NT2/D1 (cell line): ENCODE measurements around the gene VIM.

Source experiments
- DNase-seq: peaks from one replicate; pipeline ENCODE4 v3.0.0-alpha.2; 2011; ENCODE audit warnings: low read depth, low spot score
- H3K27me3 ChIP-seq: 2 replicates; pipeline ENCODE4 v1.6.0; 2011; ENCODE audit warnings: mild to moderate bottlenecking; ENCODE audit not compliant: insufficient read length, insufficient read depth
- H3K36me3 ChIP-seq: 2 replicates; pipeline ENCODE4 v1.6.1; 2011; ENCODE audit warnings: mild to moderate bottlenecking, low read length, mixed read lengths; ENCODE audit not compliant: insufficient read depth, insufficient read length
- H3K4me1 ChIP-seq: 2 replicates; pipeline ENCODE4 v1.5.1; 2011; ENCODE audit not compliant: insufficient read depth, insufficient read length
- H3K4me3 ChIP-seq: 2 replicates; pipeline ENCODE4 v1.5.1; 2011; ENCODE audit warnings: low read depth; ENCODE audit not compliant: insufficient read length
- H3K9ac ChIP-seq: 2 replicates; pipeline ENCODE4 v1.6.0; 2011; ENCODE audit warnings: low read depth; ENCODE audit not compliant: insufficient read length
- H3K9me3 ChIP-seq: 2 replicates; pipeline ENCODE4 v1.5.1; 2011; ENCODE audit warnings: mild to moderate bottlenecking, low read length; ENCODE audit not compliant: insufficient read depth
- SUZ12 ChIP-seq: IDR thresholded peaks from 2 replicates; pipeline ENCODE4 v1.6.1; 2011; ENCODE audit not compliant: insufficient read length, insufficient read depth; ENCODE audit errors: extremely low read depth
- YY1 ChIP-seq: IDR thresholded peaks from 2 replicates; pipeline ENCODE4 v1.6.1; 2011; ENCODE audit not compliant: insufficient read length, insufficient read depth
- ZNF274 ChIP-seq: IDR thresholded peaks from 2 replicates; pipeline ENCODE4 v1.6.1; 2011; ENCODE audit warnings: mild to moderate bottlenecking, low read depth, low read length

Gene VIM

DNA sequence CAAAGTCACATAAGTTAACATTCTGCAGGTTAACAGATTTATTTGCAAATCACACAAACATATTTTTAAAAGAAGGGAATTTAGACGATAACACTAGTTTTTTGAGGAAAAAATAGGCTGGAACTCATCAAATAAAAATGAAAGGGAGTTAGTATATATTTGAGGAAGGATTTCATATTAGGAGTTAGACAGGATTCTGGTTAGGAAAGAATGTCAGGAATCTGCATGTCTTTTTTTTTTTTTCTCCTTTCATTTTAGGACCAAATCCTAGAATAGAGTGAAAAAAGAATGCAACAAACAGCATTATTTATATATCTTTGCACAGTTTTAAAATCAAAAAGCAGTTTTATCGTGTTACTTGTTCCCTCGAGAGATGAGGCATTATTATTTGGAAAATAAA, 17.7 kb upstream of the VIM start:
- TF ChIP-seq YY1 (no peak), SUZ12 (no peak), ZNF274 (no peak)
- no peaks in the 10 kb centered on the region for H3K4me1 ChIP-seq
- H3K4me3 ChIP-seq: no peak overlapping the region
- no peaks in the 10 kb centered on the region for H3K36me3 ChIP-seq
- no peaks in the 10 kb centered on the region for H3K27me3 ChIP-seq
- H3K9ac ChIP-seq: no peak overlapping the region
- DNase-seq: no peak
- no peaks in the 10 kb centered on the region for H3K9me3 ChIP-seq

DNA sequence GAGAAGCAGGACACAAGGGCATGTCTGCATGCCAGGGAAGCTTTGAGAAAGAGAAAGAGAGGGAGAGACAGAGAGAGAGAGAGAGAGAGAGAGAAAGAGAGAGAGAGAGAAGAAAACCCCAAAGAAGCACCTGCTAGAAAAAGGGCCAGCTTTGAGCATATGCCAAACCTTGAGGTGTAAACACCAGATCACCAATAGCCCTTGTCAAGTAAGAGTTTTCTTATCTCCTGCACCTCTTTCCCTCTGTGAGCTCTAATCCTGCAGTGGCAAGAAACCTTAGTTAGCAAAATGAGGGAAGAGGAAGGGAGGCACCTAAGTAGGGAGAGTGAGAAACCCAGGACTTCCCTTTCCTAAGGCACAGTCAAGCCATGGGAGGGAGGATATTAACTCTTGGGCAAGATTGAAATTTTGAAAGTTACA, 15.2 kb upstream of the VIM start:
- no peaks in the 10 kb centered on the region for H3K4me1 ChIP-seq
- no peak overlapping the region for H3K9ac ChIP-seq
- no peak for DNase-seq
- no peak for TF ChIP-seq ZNF274
- no peak for TF ChIP-seq YY1
- TF ChIP-seq SUZ12: no peak
- H3K36me3 ChIP-seq: no peaks in the 10 kb centered on the region
- no peaks in the 10 kb centered on the region for H3K27me3 ChIP-seq
- no peaks in the 10 kb centered on the region for H3K9me3 ChIP-seq
- H3K4me3 ChIP-seq: no peak overlapping the region

DNA sequence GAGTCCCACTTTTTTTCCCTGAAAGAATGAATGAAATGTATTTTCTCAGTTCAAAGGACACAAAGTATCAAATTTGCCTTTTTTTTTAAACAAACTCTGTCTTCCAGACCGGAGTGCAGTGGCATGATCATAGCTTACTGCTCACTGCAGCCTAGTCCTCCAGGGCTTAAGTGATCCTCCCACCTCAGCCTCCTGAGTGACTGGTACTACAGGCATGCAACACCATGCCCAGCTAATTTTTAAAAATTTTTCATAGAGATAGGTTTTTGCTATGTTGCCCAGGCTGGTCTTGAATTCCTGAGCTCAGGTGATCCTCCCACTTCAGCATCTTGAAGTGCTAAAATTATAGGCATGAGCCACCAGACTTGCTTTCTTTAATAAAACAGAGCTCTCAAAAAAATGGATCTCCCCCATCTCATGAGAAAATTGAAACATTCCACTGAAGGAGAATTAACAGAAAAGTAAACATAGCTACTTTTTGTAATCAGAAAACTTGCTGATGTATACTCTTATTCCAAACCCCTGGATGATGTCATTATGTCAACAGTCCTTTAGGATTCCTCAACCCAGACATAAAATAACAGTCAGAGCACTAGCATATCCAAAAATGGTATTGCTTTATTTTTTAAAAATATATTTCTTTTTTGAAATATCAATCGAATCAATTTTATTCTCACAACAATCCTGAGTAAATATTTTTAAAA, 14.2 kb upstream of the VIM start:
- H3K9me3 ChIP-seq: no peaks in the 10 kb centered on the region
- no peak overlapping the region for H3K4me3 ChIP-seq
- H3K36me3 ChIP-seq: no peaks in the 10 kb centered on the region
- TF ChIP-seq SUZ12 (no peak), YY1 (no peak), ZNF274 (no peak)
- H3K27me3 ChIP-seq: no peaks in the 10 kb centered on the region
- H3K4me1 ChIP-seq: no peaks in the 10 kb centered on the region
- DNase-seq: no peak
- H3K9ac ChIP-seq: no peak overlapping the region

DNA sequence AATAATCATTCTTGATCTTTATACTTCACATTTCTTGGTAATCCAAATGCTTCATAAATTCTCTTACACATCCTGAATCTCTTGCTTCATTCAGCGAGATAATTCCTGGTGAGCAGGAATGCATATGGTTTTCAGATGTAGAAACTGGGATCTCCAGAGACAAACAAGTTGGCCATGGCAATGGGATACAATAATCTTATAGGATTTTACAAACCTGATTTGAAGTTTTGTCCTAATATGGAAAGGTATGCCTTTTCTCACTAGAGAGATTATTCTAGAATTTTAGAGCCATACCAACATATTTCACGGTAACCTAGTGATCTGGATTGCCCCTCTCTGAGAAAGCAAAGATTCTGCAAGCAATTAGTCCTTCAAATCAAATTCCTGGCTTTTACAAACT, 13.5 kb upstream of the VIM start:
- Histone ChIP-seq H3K9ac (no peak overlapping the region), H3K4me1 (no peaks in the 10 kb centered on the region), H3K27me3 (no peaks in the 10 kb centered on the region), H3K9me3 (no peaks in the 10 kb centered on the region), H3K36me3 (no peaks in the 10 kb centered on the region), H3K4me3 (no peak overlapping the region)
- TF ChIP-seq ZNF274 (no peak), SUZ12 (no peak), YY1 (no peak)
- no peak for DNase-seq

DNA sequence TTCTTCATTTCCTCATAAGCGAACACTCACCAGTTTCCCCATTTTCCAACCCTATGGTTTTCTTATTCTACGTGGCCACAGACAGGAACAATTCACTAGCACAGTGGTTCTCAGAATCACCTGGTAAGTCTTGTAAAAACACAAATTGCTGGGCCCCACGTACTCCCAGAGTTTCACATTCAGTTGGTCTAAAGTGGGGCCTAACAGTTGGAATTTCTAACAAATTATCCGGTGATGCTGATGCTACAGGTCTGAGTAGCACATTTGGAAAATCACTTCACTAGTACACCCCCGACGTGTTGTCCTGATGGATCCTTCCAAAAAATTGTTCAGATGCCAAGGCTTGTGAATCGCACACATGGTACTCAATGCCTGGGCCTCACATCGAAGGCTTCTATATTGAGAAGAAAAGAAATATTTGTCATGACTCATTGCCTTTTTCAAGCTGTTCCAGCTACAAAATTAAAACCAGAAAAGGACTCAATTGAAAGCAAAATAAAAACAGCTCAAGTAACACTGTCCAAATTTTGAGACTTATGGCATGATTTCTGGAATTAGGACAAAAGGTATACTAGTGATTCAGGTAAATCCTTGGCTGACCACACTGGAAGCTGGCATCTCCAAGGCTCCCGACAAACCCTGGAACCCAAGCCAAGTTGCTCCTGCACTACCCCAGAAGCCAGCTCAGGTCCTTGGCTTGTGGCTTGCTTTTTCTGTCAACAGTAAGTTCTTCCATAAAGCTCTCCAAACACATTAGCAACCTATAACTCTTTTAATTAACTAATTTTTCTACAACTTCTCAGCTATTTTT, 12.9 kb upstream of the VIM start:
- Histone ChIP-seq H3K36me3 (no peaks in the 10 kb centered on the region), H3K4me1 (no peaks in the 10 kb centered on the region), H3K4me3 (no peak overlapping the region), H3K9me3 (no peaks in the 10 kb centered on the region), H3K9ac (no peak overlapping the region), H3K27me3 (no peaks in the 10 kb centered on the region)
- TF ChIP-seq SUZ12: no peak
- no peak for TF ChIP-seq ZNF274
- no peak for TF ChIP-seq YY1
- no peak for DNase-seq

DNA sequence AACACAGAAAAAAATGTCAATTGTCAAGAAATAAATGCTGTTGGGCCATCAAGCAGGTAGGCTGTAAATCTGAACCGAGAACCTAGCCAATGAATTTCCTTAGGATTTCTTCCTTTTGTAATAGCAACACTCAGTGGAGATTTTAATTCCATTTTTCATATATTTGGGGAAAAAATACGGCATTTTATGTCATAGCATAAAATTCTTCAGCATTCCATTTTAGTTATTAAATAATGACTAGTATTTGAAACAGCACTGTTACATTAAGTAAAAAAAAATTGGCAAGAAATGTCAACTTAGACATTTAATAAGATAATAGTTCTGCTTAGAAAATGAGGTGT, 12.3 kb upstream of the VIM start:
- Histone ChIP-seq H3K27me3 (no peaks in the 10 kb centered on the region), H3K4me3 (no peak overlapping the region), H3K9me3 (no peaks in the 10 kb centered on the region), H3K36me3 (no peaks in the 10 kb centered on the region), H3K9ac (no peak overlapping the region), H3K4me1 (no peaks in the 10 kb centered on the region)
- no peak for TF ChIP-seq ZNF274
- no peak for TF ChIP-seq SUZ12
- no peak for TF ChIP-seq YY1
- DNase-seq: no peak

DNA sequence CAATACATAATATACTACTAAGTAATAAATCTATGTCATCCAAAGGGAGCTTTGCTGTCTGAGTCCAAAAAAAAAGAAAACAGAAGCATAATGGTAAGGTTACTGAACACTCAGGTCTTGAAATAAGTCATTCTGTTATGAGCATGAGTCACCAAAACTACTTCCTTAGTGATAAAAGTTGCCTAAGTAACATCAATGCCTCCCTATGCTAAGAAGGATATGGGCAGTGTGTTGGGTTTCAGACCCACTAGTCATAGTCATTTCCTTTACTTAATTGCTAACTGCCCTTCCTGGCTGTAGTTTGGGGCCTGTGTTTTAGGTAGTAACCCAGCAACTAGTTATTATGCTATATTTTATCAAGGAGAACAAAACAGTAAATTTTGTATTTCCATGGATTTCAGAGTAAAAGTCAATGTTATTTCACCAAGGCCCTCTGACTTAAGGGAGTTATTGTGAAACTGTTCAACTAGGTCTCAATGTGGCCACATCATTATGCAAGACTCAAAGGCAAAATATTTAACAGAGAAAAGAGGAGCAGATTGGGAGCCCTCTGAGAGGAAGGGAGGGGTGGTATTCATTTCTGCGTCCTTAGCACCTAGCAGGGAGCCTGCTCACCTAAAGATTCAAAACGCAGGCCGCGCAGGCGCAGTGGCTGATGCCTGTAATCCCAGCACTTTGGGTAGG, 11.7 kb upstream of the VIM start:
- Histone ChIP-seq H3K4me3 (no peak overlapping the region), H3K4me1 (no peaks in the 10 kb centered on the region), H3K27me3 (no peaks in the 10 kb centered on the region), H3K36me3 (no peaks in the 10 kb centered on the region), H3K9ac (no peak overlapping the region), H3K9me3 (no peaks in the 10 kb centered on the region)
- TF ChIP-seq YY1: no peak
- TF ChIP-seq SUZ12: no peak
- no peak for TF ChIP-seq ZNF274
- DNase-seq: no peak
